Measurements from ENCODE around the gene PLEKHM2.

The PLEKHM2 gene

GRCh38 chr1:15739259-15739658 lies 55.1 kb downstream of the PLEKHM2 start:
- no peak for DNase-seq (ENCODE audit: low read depth in 2 of 2, low spot score in 1 of 2)

- DNase-seq (ENCODE audit: low read depth in 2 of 2, low spot score in 1 of 2): no peak
Observed at GRCh38 chr1:15739745-15740144, 55.6 kb downstream of the PLEKHM2 start.

GRCh38 chr1:15740924-15741850 lies 57.1 kb downstream of the PLEKHM2 start:
- peak; percentile 13 to 22 for DNase-seq (ENCODE audit: low read depth in 2 of 2, low spot score in 1 of 2)

- DNase-seq (ENCODE audit: low read depth in 2 of 2, low spot score in 1 of 2): no peak
Observed at GRCh38 chr1:15742339-15742801, 58.2 kb downstream of the PLEKHM2 start, which contains the start of gene TMEM82. TSS of gene TMEM82 (plus strand) at chr1:15742499. CDS start at chr1:15742560, 61 bp downstream.

- no peak for DNase-seq (ENCODE audit: low read depth in 2 of 2, low spot score in 1 of 2)
Observed at GRCh38 chr1:15744122-15744679, 60.1 kb downstream of the PLEKHM2 start.

- DNase-seq (ENCODE audit: low read depth in 2 of 2, low spot score in 1 of 2): no peak
Observed at GRCh38 chr1:15747378-15747777, 63.3 kb downstream of the PLEKHM2 start.

- no peak for DNase-seq (ENCODE audit: low read depth in 2 of 2, low spot score in 1 of 2)
Observed at GRCh38 chr1:15748264-15748663, 64.1 kb downstream of the PLEKHM2 start.

GRCh38 chr1:15748690-15749398 lies 64.7 kb downstream of the PLEKHM2 start:
- DNase-seq (ENCODE audit: low read depth in 2 of 2, low spot score in 1 of 2): no peak

GRCh38 chr1:15749399-15750291 lies 65.5 kb downstream of the PLEKHM2 start:
- DNase-seq (ENCODE audit: low read depth in 2 of 2, low spot score in 1 of 2): no peak

GRCh38 chr1:15750924-15751323 lies 66.8 kb downstream of the PLEKHM2 start:
- DNase-seq (ENCODE audit: low read depth in 2 of 2, low spot score in 1 of 2): no peak

GRCh38 chr1:15751717-15752116 lies 67.6 kb downstream of the PLEKHM2 start:
- DNase-seq (ENCODE audit: low read depth in 2 of 2, low spot score in 1 of 2): no peak

GRCh38 chr1:15753776-15754175 lies 69.7 kb downstream of the PLEKHM2 start:
- DNase-seq (ENCODE audit: low read depth in 2 of 2, low spot score in 1 of 2): no peak

GRCh38 chr1:15755021-15755645 lies 71.0 kb downstream of the PLEKHM2 start:
- no peak for DNase-seq (ENCODE audit: low read depth in 2 of 2, low spot score in 1 of 2)

- no peak for DNase-seq (ENCODE audit: low read depth in 2 of 2, low spot score in 1 of 2)
Observed at GRCh38 chr1:15755646-15756040, 71.5 kb downstream of the PLEKHM2 start.

GRCh38 chr1:15756143-15757015 lies 72.3 kb downstream of the PLEKHM2 start:
- no peak for DNase-seq (ENCODE audit: low read depth in 2 of 2, low spot score in 1 of 2)

GRCh38 chr1:15757016-15757543 lies 73.0 kb downstream of the PLEKHM2 start:
- no peak for DNase-seq (ENCODE audit: low read depth in 2 of 2, low spot score in 1 of 2)

- no peak for DNase-seq (ENCODE audit: low read depth in 2 of 2, low spot score in 1 of 2)
Observed at GRCh38 chr1:15757575-15758342, 73.6 kb downstream of the PLEKHM2 start.

- no peak for DNase-seq (ENCODE audit: low read depth in 2 of 2, low spot score in 1 of 2)
Observed at GRCh38 chr1:15758343-15758931, 74.3 kb downstream of the PLEKHM2 start, which contains the start of gene FBLIM1. TSS of gene FBLIM1 (plus strand) at chr1:15758795. CDS start at chr1:15764984, 6,189 bp downstream.

Data from stimulated activated CD8-positive, alpha-beta memory T cell treated with anti-CD3 and anti-CD28 coated beads, Interleukin-4, amount 100 ng/mL, for 4 hours (primary cell).